ENCODE results near the gene DOCK10.

- no peak for TF ChIP-seq RBAK (tag by site-specific recombination; IDR thresholded peaks at IDR 0.05)
- no peak for TF ChIP-seq OSR2 (tag by site-specific recombination; IDR thresholded peaks at IDR 0.05)
- no peak for TF ChIP-seq BCL11A (tag by site-specific recombination; IDR thresholded peaks at IDR 0.05; ENCODE audit: low read depth)
- TF ChIP-seq ZNF221 (tag by site-specific recombination; IDR thresholded peaks at IDR 0.05; ENCODE audit: borderline replicate concordance), result no peak
- TF ChIP-seq CTCF (tag by site-specific recombination; IDR thresholded peaks at IDR 0.05), result no peak
- no peak for TF ChIP-seq INSM2 (tag by site-specific recombination; IDR thresholded peaks at IDR 0.05)
- no peak for TF ChIP-seq ZNF639 (tag by site-specific recombination; IDR thresholded peaks at IDR 0.05)
- no peak for TF ChIP-seq ZNF19 (tag by site-specific recombination; IDR thresholded peaks at IDR 0.05; ENCODE audit: low read depth)
Measured at GRCh38 chr2:224882291-224883171, 159.7 kb downstream of the DOCK10 start.
